GM18507 (cell line): Measurements from ENCODE around the gene DTYMK.
A peak's percentile ranks its signal among the peaks of the same experiment; 100 is the strongest.
"Not testable (repeated sequence)": the region's sequence is repeated elsewhere in the genome, so short reads cannot be mapped to it uniquely, and the experiment has no call there.

Experiments used
- DNase-seq: peaks from one replicate; pipeline ENCODE4 v3.0.0; 2011; ENCODE audit warnings: low read depth; ENCODE audit not compliant: insufficient read length; ENCODE audit errors: extremely low spot score
- FAIRE-seq: peaks from 2 replicates; lab custom pipeline; 2011; peaks lifted over from hg19 to GRCh38; lab: Jason Lieb, UNC

The DTYMK gene

DNA sequence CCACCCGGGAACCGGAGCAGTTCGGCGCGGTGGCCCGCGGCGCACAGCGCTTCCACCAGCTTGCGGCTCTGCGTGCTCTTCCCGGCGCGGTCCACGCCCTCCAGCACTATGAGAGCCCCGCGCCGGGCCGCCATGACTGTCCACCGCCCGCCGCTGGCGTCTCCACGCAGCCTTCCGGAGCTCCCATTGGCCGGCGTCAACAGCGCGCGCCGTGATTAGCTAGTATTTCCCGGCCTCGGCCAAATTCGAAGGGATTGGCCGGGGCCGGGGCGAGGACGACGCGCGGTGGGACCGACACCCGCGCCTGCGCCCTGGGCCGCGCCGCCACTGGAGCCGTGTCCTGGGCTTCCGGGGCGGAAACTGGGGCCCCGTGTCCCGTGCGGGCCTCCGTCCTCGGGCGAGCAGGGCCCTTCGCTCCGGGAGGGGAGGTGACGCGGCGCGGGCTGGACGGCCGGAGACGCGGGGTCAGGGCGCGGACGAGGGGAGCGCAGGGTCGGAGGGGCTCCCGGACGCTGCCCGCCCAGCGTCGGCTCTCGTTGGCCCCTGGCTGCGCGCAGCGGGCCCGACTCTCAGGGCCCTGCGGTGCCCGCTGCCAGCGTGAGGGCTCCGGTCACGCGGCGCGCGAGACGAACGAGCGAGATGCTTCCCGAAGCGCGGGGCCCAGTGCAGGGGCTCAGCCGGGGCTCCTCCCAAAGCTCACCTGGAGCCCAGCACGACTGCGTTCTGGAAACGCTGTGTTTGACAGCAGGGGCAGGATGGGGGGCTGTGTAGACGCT lies at the start of gene DTYMK:
TSS of gene DTYMK (minus strand) at position 166 of the 776 bp plus-strand sequence. CDS start at position 134, 32 bp downstream.
- DNase-seq = peak; percentile 99
- peak; percentile 94 for FAIRE-seq

GRCh38 chr2:241736111-241736510 lies 49.5 kb upstream of the DTYMK start:
- FAIRE-seq = no peak
- no peak for DNase-seq

DNA sequence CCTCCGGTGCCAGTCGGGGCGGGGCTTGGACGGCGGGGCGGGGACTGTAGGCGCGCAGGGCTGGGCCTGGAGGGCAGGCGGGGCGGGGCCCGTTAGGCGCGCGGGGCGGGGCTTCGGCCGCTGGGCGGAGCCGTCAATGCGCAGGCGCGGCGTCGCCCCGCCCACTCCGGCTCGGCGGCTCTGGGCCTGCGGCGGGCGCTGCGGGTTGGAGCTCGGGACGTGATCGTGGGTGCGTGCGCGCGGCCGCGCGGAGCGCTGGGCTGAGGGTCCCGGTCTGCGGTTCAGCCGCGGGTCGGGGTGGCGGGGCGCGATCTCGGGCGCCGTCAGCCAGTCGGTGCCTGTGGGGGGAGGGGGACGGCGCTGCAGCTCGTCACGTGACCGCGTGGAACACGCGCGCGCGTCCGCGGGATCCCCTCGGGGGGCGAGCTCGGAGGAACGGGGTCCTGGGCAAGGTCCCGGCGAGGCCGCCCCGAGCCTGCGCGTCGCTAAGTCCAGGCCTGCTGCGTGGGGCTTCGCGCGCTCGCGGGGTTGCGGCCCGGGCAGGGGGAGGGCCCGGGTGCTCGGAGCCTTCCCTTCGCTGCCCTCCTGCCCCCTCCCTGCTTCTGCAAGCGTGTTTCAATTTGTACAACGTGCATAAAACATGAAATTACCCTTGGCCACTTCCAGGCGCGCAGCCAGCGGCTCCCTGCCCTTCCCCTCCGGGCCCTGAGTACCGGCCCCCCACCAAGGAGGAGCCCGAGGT lies 48.0 kb upstream of the DTYMK start, which contains the start of gene D2HGDH:
TSS of gene D2HGDH (plus strand) at position 164 of the 742 bp plus-strand sequence. CDS start 595 bp downstream, outside the sequence.
- peak; percentile 93 for DNase-seq
- FAIRE-seq = peak; percentile 78

DNA sequence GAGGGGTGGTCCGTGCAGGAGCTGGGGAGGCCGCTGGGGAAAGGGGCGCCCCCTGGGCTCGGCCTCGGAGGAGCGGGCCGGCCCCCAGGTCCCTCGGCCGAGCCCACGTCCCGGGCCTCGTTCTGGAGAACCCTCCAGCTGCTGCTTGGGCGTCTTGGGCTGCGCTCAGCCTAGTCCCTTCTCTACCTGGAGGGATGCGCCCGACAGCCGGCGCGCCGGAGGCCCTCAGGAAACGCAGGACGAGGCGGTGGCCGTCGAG lies 47.5 kb upstream of the DTYMK start:
- no peak for FAIRE-seq
- DNase-seq = no peak

DNA sequence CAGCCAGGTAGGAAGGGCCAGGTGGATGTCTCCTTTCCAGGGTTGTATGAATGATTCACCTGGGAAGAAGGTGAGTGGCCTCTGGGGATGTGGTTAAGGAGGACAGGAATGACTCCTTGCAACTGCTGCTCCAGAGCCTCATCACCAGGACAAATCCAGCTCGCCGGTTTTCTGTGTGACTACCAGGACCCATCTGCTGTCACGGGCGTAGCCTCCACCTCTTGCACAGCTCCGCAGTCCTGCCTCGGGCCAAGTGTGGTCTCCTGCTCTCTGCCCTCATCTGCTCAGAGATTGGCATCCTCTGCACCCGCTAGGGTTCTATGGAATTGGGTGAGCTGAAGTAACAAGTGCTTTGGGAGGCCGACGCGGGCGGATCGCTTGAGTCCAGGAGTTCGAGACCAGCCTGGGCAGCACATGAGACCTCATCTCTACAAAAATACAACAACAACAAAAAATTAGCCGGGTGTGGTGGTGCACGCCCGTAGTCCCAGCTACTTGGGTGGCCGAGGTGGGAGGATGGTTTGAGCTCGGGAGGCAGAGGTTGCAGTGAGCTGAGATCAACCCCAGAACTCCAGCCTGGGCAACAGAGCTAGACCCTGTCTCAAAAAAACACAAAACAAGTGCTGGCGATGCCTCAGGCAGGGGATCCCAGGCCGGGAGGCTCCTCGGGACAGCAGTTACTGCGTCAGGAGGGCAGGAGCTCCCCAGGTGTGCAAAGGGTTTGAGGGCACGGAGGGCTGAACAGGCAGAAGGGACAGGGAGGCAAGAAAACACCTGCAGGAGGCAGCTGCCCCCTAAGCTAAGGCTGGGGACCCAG lies 47.0 kb upstream of the DTYMK start:
- DNase-seq (no peak), FAIRE-seq (no peak)

- FAIRE-seq = peak; percentile 84
- not testable (repeated sequence) for DNase-seq
Measured at GRCh38 chr2:241732513-241733186, 46.0 kb upstream of the DTYMK start.

DNA sequence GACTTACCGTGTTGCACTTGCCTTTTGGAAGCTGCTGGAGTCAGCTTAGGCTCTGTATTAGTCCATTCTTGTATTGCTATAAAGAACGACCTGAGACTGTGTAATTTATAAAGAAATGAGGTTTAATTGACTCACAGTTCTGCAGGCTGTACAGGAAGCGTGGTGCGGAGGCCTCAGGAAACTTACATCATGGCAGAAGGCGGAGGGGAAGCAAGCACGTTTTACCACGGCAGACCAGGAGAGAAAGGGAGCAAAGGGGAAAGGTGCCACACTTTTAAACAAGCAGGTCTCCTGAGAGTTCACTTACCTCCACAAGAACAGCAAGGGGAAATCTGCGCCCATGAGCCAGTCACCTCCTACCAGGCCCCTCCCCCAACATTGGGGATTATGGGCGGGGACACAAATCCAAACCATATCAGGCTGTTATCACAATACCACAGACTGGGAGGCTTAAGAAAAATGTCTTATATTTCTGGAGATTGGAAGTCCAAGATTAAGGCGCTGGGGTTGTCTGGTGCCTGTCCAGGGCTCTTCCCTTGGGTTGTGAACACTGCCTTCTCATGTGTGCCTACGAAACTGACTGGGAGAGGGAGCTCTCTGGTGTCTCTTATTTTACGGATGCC lies 44.2 kb upstream of the DTYMK start:
- FAIRE-seq (no peak), DNase-seq (no peak)

DNA sequence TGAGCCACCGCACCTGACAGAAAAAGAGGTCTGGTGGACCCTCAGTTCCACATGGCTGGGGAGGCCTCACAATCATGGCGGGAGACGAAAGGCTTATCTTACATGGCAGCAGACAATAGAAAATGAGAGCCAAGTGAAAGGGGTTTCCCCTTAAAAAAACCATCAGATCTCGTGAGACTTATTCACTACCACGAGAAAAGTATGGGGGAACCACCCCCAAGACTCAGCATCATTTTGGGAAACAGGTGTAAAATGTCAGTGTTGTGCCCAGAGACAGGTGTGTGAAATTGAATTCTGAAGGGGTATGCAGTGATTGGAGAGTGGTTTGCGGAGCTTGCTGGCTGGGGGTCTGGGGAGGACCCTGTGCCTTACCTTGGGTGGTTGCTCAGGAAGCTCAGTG lies 43.3 kb upstream of the DTYMK start:
- DNase-seq (no peak), FAIRE-seq (peak; percentile 70)

DNA sequence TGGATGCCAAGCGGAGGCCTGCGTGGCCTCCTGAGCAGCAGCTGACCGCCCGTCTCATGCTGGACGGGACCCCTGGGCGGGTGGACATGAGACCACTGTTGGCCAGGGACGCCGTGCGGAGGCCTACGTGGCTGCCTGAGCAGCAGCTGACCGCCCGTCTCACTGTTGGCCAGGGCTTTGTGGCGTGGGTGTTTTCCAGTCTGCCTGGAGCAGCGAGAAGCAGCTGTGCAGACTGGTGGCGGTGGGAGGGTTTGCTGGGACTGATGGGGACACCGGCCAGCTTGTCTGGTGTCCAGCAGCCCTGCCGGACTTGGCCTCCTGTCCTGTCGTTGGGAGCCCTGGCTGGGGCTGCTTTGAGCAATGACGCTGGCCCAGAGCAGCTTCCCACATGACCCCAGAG lies 42.0 kb upstream of the DTYMK start:
- FAIRE-seq (no peak), DNase-seq (no peak)

DNA sequence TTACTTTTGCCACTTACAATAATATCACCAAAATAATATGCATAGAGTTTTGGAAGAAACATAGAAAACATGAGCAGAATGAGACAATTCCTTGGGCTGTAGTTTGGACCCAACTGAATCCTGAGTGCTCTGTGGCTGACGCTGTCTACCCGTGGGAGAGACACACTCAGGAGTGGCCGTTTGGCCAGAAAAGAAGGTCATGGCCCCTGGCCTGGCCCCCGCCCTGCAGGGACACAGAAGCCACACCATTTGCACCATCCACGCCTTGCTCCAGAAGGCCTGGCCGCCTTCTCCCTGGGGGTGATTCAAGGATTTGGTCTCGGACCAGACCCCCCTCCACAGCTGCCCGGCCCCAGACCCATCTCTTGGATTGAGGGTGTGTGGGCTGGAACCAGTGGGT lies 41.4 kb upstream of the DTYMK start:
- DNase-seq (no peak), FAIRE-seq (no peak)

DNA sequence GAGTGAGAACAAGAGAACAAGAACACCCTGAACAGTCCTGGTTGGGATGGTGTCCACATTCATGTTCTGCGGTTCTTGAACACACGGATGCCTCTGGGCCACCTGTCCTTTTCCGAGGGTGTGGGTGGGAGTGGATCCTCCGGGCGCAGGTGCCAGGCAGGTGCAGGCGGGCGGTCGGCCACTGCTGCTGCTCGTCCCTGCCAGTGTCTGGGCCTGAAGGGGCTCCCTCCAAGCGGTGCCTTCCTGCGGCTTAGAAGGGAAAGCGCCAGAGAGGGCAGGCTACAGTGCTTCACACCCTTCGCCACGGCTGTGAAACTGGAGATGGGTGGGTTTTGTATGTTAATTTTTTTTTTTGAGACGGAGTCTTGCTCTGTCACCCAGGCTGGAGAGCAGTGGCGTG lies 39.8 kb upstream of the DTYMK start:
- FAIRE-seq (no peak), DNase-seq (no peak)

- FAIRE-seq (no peak), DNase-seq (no peak)
Measured at GRCh38 chr2:241724975-241725870, 38.6 kb upstream of the DTYMK start.

DNA sequence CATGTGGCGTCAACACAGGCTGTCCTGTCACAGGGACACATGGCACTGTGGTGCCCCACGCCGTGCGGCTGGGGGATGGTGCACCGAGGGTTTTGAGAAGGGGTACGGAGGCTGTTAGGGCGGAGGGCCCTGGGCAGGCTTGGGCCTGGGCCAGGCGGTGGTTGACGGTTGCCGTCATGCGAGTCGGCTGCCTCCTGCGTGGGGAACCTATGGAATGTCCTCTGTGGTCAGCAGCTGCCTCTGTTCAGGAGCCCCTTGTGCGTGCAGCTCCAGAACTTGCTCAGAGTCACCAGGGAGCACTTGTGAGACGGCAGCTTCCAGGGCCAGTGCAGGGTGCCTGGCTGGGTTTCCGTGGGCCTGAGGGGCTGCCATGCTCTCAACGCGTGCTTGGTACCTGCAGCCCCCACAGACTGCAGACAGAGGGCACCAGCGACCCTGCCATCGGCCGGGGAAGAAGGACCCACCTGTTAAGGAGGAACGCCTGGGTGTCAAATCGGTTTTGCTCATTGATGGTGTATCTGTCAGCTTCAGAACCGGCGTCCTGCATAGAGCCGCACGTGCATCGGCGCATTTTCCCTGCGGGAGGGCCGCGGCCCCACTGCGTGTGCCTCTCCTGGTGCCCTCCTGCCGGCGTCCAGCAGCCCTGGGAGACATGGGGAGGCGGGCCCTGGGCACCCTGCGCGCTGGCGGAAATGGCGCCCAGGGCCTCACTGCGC lies 37.8 kb upstream of the DTYMK start:
- no peak for FAIRE-seq
- no peak for DNase-seq

DNA sequence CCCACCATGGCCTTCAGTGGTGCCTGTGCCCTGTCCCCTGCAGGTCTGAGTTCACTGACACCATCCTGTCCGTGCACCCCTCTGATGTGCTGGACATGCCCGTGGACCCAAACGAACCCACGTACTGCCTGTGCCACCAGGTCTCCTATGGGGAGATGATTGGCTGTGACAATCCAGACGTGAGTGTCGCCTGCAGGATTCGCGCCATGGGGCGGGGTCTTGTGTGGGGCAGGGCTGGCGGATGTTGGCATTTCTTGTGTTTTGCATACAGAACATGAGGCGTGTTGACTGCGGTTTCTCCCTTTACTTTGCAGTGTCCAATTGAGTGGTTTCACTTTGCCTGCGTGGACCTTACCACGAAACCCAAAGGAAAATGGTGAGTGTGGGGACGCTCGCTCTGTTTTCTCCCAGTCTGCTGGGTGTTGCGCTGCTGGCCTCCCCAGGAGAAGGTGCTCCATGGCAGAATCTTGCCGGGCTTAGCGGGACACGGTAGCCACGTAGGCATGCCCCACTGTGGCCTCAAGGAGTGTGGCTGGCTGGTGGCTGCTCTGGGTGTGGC lies 36.4 kb upstream of the DTYMK start:
- FAIRE-seq (no peak), DNase-seq (no peak)

GRCh38 chr2:241721852-241722251 lies 35.2 kb upstream of the DTYMK start:
- DNase-seq = no peak
- no peak for FAIRE-seq

DNA sequence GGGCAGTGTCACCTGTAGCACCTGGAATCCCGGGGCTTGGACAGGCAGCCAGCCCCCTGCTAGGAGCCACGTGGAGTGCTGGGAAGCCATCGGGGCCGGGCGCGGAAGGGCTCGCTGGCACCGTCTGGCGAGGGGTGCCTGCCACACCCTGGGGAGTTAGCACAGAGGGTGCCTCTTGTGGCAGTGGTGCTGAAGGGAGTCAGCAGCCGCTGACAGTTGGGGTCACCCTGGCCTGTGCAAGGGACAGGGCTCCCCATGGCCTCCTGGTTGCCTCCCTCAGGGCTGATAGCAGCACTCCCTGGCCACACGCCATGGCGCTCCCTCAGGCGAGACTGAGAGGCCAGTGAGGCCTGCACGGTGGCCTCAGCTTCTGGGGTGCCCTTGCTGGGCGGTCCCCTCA lies 33.9 kb upstream of the DTYMK start:
- DNase-seq = no peak
- FAIRE-seq = no peak

- no peak for DNase-seq
- no peak for FAIRE-seq
Measured at GRCh38 chr2:241720099-241720498, 33.5 kb upstream of the DTYMK start.
